Measurements from ENCODE around the gene TSGA10. TPM values are rescaled to one million over a fixed set of nuclear protein-coding genes. Genes with fewer than 3 reads are reported as not detected.
"Not testable (repeated sequence)": the region's sequence is repeated elsewhere in the genome, so short reads cannot be mapped to it uniquely, and the experiment has no call there.

Gene TSGA10
- total RNA-seq, 1 experiment from 2014 or later, result 11.6 TPM

- ChIA-PET CTCF (interaction anchor here (0.6 to 0.7 kb wide), 2 partner anchors 16 to 146 kb away, joined by 3 read pairs; no protein-coding TSS in a partner anchor), POLR2A (interaction anchor here (0.6 to 1.1 kb wide), 4 partner anchors 9 to 333 kb away, joined by 3 to 6 read pairs (median 3); partner anchors contain the start of gene EIF5B)
- no peak for TF ChIP-seq CTCF (IDR thresholded peaks at IDR 0.05; ENCODE audit: unreplicated experiment)
- no peaks in the 10 kb centered on the region for H3K27me3 Mint-ChIP-seq (ENCODE audit: insufficient read depth, unreplicated experiment)
- intact Hi-C loops (cut with micrococcal nuclease), result no loop called here
- no peak overlapping the region for H3K27ac Mint-ChIP-seq (ENCODE audit: low read depth, unreplicated experiment)
- peaks cover 6% of the 10 kb centered on the region for H3K9me3 Mint-ChIP-seq (ENCODE audit: unreplicated experiment)
- no TSS peak for BruUV-seq (replicated peaks)
- peak overlapping the region; percentile 38 for H3K4me3 Mint-ChIP-seq (ENCODE audit: unreplicated experiment)
- DNase-seq (ENCODE audit: unreplicated experiment), result no peak
- H3K4me1 Mint-ChIP-seq (ENCODE audit: insufficient read depth, unreplicated experiment), result peaks cover 8% of the 10 kb centered on the region
- peaks cover 5% of the 10 kb centered on the region for H3K36me3 Mint-ChIP-seq (ENCODE audit: insufficient read depth, unreplicated experiment)
Observed at GRCh38 chr2:99139003-99139402, 15.7 kb downstream of the TSGA10 start.

- H3K27ac Mint-ChIP-seq (ENCODE audit: low read depth, unreplicated experiment); DNase-seq (ENCODE audit: unreplicated experiment); H3K27me3 Mint-ChIP-seq (ENCODE audit: insufficient read depth, unreplicated experiment); intact Hi-C loops (cut with micrococcal nuclease); H3K4me3 Mint-ChIP-seq (ENCODE audit: unreplicated experiment); H3K36me3 Mint-ChIP-seq (ENCODE audit: insufficient read depth, unreplicated experiment); BruUV-seq (replicated peaks); CTCF ChIA-PET; H3K4me1 Mint-ChIP-seq (ENCODE audit: insufficient read depth, unreplicated experiment); POLR2A ChIA-PET: not testable (repeated sequence)
- peaks cover 23% of the 10 kb centered on the region for H3K9me3 Mint-ChIP-seq (ENCODE audit: unreplicated experiment)
Observed at GRCh38 chr2:99135044-99135556, 19.6 kb downstream of the TSGA10 start.

GRCh38 chr2:99127981-99128380, 26.8 kb downstream of the TSGA10 start:
- no peaks in the 10 kb centered on the region for H3K4me1 Mint-ChIP-seq (ENCODE audit: insufficient read depth, unreplicated experiment)
- H3K36me3 Mint-ChIP-seq (ENCODE audit: insufficient read depth, unreplicated experiment), result peaks cover 15% of the 10 kb centered on the region
- no peak overlapping the region for H3K27ac Mint-ChIP-seq (ENCODE audit: low read depth, unreplicated experiment)
- no peak overlapping the region for H3K4me3 Mint-ChIP-seq (ENCODE audit: unreplicated experiment)
- ChIA-PET POLR2A (interaction anchor here (0.7 to 0.8 kb wide), 2 partner anchors 11 to 13 kb away, joined by 3 to 6 read pairs; no protein-coding TSS in a partner anchor), CTCF (interaction anchor here (0.5 kb wide), 1 partner anchor 1124 kb away, joined by 3 read pairs; no protein-coding TSS in a partner anchor)
- intact Hi-C loops (cut with micrococcal nuclease), result no loop called here
- no peak for DNase-seq (ENCODE audit: unreplicated experiment)
- TF ChIP-seq CTCF (IDR thresholded peaks at IDR 0.05; ENCODE audit: unreplicated experiment), result no peak
- no TSS peak for BruUV-seq (replicated peaks)
- no peaks in the 10 kb centered on the region for H3K27me3 Mint-ChIP-seq (ENCODE audit: insufficient read depth, unreplicated experiment)
- peaks cover 8% of the 10 kb centered on the region for H3K9me3 Mint-ChIP-seq (ENCODE audit: unreplicated experiment)

- POLR2A ChIA-PET, result interaction anchor here (0.9 kb wide), 1 partner anchor 23 kb away, joined by 3 read pairs; no protein-coding TSS in a partner anchor
- H3K9me3 Mint-ChIP-seq (ENCODE audit: unreplicated experiment), result no peaks in the 10 kb centered on the region
- no peak for DNase-seq (ENCODE audit: unreplicated experiment)
- no peaks in the 10 kb centered on the region for H3K36me3 Mint-ChIP-seq (ENCODE audit: insufficient read depth, unreplicated experiment)
- no peak overlapping the region for H3K4me3 Mint-ChIP-seq (ENCODE audit: unreplicated experiment)
- no TSS peak for BruUV-seq (replicated peaks)
- no peaks in the 10 kb centered on the region for H3K4me1 Mint-ChIP-seq (ENCODE audit: insufficient read depth, unreplicated experiment)
- H3K27ac Mint-ChIP-seq (ENCODE audit: low read depth, unreplicated experiment), result no peak overlapping the region
- CTCF ChIA-PET, result no interaction called here
- intact Hi-C loops (cut with micrococcal nuclease), result no loop called here
- no peak for TF ChIP-seq CTCF (IDR thresholded peaks at IDR 0.05; ENCODE audit: unreplicated experiment)
- H3K27me3 Mint-ChIP-seq (ENCODE audit: insufficient read depth, unreplicated experiment), result no peaks in the 10 kb centered on the region
Observed at GRCh38 chr2:99112617-99113016, 42.1 kb downstream of the TSGA10 start.
